ENCODE measurements around the gene LTO1.
"Not testable (repeated sequence)": the region's sequence is repeated elsewhere in the genome, so short reads cannot be mapped to it uniquely, and the experiment has no call there.

LTO1 gene

DNA sequence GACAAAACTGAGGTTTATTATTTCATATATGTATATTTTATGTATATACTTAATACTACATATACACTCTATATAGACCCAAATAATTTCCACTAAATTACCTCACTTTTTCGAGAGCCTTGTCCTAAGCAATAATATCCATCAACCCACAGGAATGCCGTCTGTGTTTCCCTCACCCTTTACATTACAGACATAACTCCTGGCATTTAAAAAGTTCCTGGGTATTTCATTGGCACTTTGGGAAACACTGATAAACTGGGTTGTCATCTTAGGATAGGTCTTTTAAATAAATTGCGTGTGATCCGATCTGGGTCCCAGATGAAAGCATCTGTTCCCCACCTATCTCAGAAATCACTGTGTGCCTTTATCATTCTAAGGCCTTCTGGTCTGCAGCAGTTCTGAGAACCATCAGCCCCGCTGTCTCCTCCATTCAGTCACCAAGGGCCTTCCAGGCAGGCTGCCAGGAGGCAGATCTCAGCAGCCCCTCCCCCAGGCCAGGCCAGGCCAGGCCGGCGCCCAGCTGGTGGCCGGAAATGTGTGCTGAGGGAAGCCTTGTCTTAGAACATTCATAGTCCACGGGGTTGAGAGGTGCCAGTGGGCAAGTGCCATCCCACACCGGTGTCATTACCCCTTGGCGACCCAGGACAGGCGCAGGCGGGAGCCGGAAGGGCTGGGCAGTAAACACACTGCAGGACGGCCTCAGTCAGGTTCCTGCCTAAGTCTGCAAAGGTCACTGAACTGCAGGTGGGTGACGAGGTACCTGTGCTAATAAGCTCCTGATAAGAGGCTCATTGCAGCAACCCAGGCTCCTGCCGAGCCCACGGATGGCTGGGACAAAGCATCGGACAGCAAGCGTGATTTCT lies 25.4 kb upstream of the LTO1 start:
- DNase-seq = no peak

- DNase-seq = no peak
Observed at GRCh38 chr11:69699213-69699612, 24.1 kb upstream of the LTO1 start.

- no peak for DNase-seq
Observed at GRCh38 chr11:69698362-69698761, 23.2 kb upstream of the LTO1 start.

DNA sequence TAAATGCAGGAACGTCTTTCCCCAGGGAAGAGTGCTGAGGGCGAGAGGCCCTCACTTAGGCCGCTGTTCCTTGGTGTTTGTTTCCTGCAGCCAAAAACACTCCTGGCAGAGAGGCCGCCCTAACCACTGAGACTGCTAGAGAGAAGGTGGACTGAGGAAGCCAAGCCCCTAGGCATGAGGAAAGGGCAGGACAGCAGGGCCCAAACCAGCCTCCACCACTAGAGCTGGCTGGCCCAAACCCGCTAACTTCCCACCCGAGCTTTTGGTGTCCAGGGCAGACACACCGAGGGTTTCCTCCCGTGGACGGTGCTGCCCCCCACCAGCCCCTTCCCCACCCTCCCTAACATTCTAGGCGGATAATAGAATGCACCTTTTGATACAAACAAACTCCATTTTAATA lies 22.7 kb upstream of the LTO1 start:
- no peak for DNase-seq

DNA sequence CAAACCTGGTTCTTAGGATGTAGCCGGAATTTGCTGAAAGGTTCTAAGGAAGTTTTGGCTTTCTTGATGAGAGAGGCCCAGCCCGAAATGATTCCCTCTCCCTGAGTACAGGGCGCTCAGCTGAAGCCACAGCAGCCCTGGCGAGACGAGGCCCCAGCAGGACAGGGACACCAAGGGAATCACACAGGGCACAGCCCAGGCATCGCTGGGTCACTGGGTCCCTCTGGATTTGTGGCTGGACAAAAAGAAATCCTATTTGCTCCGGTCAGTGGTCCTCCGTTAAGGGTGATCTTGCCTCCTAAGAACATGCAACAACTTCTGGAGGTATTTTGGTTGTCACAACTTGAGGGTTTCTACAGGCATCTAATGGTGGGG lies 22.3 kb upstream of the LTO1 start:
- DNase-seq = no peak

DNA sequence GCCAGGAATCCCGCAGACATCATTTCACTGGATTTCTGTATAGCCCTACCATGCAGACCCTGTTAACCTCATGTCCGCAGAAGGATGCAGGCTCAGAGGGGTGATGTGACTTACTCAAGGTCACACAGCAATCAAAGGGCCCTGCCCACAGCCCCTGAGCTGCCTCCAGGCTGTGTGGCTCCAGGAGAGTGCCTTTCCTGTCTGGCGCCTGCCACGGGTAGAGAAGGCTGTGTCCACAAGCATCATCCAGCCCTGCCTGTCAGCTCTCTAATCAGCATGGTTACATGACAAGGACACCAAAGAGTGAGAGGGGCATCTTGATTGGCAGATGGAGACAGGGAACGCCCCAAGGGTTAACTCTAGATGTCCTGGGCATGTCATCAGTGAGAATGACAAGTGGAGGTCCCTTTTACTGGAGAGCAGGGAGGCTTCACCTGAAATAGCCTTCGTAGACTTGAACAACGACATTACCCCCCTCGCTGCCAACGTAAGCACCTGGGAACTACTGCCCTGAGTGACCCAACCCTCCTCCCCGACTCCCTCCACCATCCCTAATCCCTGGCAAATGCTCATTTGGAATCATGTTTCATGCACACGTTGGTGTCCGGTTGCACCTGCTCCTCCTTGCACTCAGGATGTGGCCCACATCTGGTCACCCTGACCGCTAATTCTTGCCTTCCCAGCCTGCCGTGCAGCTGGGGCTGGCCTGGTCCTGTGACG lies 21.8 kb upstream of the LTO1 start:
- DNase-seq = no peak

DNA sequence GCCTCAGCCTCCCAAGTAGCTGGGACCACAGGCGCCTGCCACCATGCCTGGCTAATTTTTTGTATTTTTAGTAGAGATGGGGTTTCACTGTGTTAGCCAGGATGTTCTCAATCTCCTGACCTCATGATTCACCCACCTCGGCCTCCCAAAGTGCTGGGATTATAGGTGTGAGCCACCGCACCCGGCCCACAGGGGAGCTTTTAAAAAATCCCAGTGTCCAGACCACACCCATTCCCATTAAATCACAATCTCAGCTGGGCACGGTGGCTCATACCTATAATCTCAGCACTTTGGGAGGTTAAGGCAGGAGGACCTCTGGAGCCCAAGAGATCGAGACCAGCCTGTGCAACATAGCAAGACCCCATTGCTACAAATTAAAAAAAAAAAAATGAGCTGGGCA lies 20.8 kb upstream of the LTO1 start:
- DNase-seq = not testable (repeated sequence)

DNA sequence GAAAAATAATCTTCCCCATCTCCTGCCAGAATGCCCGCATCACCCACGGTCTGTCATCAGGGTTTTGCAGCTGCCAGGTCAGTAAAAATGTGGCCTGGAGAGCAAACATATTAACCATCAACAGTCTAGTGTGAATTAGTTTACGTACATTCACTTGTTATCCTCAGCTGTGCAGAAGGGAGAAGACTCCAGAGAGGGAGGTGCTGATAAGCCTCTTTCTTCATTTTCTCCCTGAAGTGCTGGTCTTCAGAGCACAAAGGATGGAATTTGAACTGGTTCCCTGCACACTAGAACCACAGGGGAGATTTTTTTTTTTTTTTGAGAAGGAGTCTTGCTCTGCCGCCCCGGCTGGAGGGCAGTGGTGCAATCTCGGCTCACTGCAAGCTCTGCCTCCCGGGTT lies 20.4 kb upstream of the LTO1 start:
- no peak for DNase-seq

DNA sequence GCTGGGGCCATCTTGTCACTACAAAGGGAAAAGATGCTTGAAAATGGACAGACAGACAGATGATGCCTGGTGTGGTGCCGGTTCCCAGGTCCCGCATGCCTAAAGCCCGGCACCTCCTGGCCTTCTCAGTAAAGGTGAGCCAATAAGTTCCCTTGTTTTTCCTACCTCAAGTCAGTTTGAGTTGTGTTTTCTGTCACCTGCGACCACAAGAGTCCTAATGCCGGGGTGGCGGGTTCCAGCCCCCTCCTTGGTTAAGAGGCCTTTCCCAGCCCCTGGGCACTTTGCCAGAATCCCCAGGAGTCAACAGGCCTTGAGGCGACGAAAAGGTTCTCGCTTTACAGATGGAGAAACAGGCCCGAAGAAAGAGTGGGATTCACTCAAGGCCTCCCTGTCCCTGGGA lies 19.6 kb upstream of the LTO1 start:
- no peak for DNase-seq

GRCh38 chr11:69692422-69692821 lies 17.3 kb upstream of the LTO1 start:
- DNase-seq = no peak

DNA sequence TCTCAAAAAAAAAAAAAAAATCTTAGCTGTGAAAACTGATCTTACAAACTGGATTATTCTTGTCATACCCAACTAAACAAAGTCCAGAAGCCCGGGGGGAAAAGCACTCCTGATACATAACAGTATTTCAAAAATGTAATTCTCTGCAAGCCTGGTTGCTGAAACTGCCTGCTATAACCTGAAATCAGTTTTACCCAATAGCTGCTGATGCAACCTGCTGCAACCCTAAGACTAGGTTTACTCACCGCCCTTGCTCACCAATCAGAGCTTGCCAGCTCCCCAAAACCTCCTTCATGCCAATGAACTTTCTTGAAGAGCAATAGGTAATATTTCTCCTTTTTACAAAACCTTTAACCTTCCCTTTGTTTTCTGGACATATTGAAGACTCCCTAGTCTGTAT lies 16.3 kb upstream of the LTO1 start:
- no peak for DNase-seq

DNA sequence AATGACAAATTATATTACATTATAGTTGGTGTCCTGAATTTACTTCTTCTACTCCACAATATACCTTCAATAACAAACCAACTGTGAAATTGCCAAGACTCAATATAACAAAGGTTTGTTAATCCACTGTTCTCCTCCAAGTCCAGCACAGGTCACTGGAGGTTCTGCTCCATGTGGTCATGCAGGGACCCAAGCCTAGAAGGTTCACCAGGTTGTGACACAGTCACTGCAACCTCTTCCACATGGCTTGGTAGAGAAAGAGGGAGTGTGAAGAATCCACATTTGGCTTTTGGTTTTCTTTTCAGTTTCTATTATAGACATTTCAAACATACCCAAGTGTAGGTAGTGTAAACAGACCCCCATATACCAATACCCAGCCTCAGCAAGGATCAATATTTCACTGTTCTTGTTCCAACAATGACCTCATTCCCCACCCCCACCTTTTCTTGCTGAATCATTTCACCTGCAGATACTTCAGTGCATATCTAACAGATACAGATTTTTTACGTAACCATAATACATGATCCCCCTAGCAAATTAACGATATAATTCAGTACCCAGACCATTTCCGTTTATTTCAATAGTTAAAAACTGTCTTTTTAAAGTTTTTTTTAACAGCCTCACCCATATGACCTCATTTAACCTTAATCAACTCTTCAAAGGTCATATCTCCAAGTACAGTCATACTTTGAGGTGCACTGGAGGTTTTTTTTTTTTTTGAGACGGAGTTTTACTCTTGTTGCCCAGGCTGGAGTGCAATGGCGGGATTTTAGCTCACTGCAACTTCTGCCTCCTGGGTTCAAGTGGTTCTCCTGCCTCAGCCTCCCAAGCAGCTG lies 14.5 kb upstream of the LTO1 start:
- DNase-seq = no peak

- DNase-seq = not testable (repeated sequence)
Observed at GRCh38 chr11:69687969-69688771, 13.0 kb upstream of the LTO1 start.

- DNase-seq = no peak
Observed at GRCh38 chr11:69686856-69687255, 11.7 kb upstream of the LTO1 start.

- no peak for DNase-seq
Observed at GRCh38 chr11:69686452-69686851, 11.3 kb upstream of the LTO1 start.

DNA sequence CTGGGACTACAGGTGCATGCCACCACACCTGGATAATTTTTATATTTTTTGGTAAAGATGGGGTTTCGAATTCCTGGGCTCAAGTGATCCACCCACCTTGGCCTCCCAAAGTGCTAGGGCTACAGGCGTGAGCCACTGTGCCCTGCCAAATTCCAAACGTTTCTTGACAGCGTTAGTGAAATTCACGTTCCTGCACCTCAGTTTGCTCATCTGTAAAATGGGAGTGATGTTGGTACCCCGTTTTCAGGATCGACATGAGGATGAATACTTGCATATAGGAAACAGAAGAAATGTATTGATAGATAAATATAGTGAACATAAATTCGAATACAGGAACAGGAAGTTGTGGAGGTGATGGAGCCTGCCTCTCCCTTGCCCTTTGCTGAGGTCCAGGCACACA lies 10.2 kb upstream of the LTO1 start:
- no peak for DNase-seq

GRCh38 chr11:69684651-69685050 lies 9.5 kb upstream of the LTO1 start:
- no peak for DNase-seq

GRCh38 chr11:69683764-69684333 lies 8.7 kb upstream of the LTO1 start:
- DNase-seq = no peak

GRCh38 chr11:69682681-69683326 lies 7.7 kb upstream of the LTO1 start:
- DNase-seq = no peak

GRCh38 chr11:69682221-69682620 lies 7.1 kb upstream of the LTO1 start:
- DNase-seq = no peak

- DNase-seq = no peak
Observed at GRCh38 chr11:69680688-69681087, 5.5 kb upstream of the LTO1 start.

GRCh38 chr11:69677749-69678148 lies 2.6 kb upstream of the LTO1 start:
- DNase-seq = no peak
